ENCODE measurements around the gene SH3BP2. TPM values are rescaled to one million over a fixed set of nuclear protein-coding genes. Genes with fewer than 3 reads are reported as not detected.

Gene SH3BP2
- total RNA-seq, 5 donors from 2014 or later (not counting 1 experiment from before 2014, with no cell fraction given), result 44.0 to 68.2 (median 49.7) TPM

GRCh38 chr4:2794486-2795299 is 1.8 kb downstream of the SH3BP2 start:
- Mint-ChIP-seq H3K4me1 (peaks cover 48 to 63% (median 50%) of the 10 kb centered on the region in 3 donors), H3K27me3 (no peaks in the 10 kb centered on the region), H3K36me3 (no peaks in the 10 kb centered on the region), H3K9me3 (no peaks in the 10 kb centered on the region), H3K4me3 (peak overlapping the region; percentile 78 to 84 (median 81)), H3K27ac (no peak overlapping the region)
- DNase-seq (peak in 3 of 35 experiments; percentile 3 to 13 (median 4)), ATAC-seq (replicated peaks in 1 of 4) (no peak)
- CTCF ChIA-PET, result no interaction called here
- Histone ChIP-seq H3K27ac (ENCODE audit: low read length) (no peak overlapping the region), H3K27me3 (replicated peaks in 1 of 2; ENCODE audit: control insufficient read depth in 2 of 2, extremely low read depth in 1 of 2, insufficient read depth in 2 of 2, low read length in 1 of 2) (peaks cover 0 to 2% of the 10 kb centered on the region in 2 experiments), H3K4me1 (ENCODE audit: control insufficient read depth in 1 of 2, extremely low read depth in 1 of 2, insufficient read depth in 2 of 2, low read length in 2 of 2) (peaks cover 29 to 69% of the 10 kb centered on the region in 2 experiments), H3K36me3 (ENCODE audit: control insufficient read depth in 2 of 2, extremely low read depth in 1 of 2, insufficient read depth in 1 of 2, low read length in 1 of 2) (no peaks in the 10 kb centered on the region), H3K4me3 (ENCODE audit: control insufficient read depth in 1 of 2, extremely low read depth in 1 of 2, low read length in 1 of 2) (no peak overlapping the region), H3K9me3 (no peaks in the 10 kb centered on the region)
- POLR2A ChIA-PET, result no interaction called here
- 61% methylated on average over 7 of the region's 11 CpGs for WGBS (ENCODE audit: insufficient coverage)

GRCh38 chr4:2795300-2795892 is 2.5 kb downstream of the SH3BP2 start:
- Mint-ChIP-seq H3K36me3 (no peaks in the 10 kb centered on the region), H3K27ac (no peak overlapping the region), H3K4me3 (peak overlapping the region in 1 of 3 donors; percentile 81), H3K4me1 (peaks cover 53 to 66% (median 54%) of the 10 kb centered on the region in 3 donors), H3K9me3 (no peaks in the 10 kb centered on the region), H3K27me3 (no peaks in the 10 kb centered on the region)
- CTCF ChIA-PET, result no interaction called here
- H3K4me1 ChIP-seq (ENCODE audit: control insufficient read depth in 1 of 2, extremely low read depth in 1 of 2, insufficient read depth in 2 of 2, low read length in 2 of 2), result peaks cover 34 to 70% of the 10 kb centered on the region in 2 experiments
- H3K27me3 ChIP-seq (replicated peaks in 1 of 2; ENCODE audit: control insufficient read depth in 2 of 2, extremely low read depth in 1 of 2, insufficient read depth in 2 of 2, low read length in 1 of 2), result peaks cover 0 to 2% of the 10 kb centered on the region in 2 experiments
- 96% methylated on average over 9 of the region's 17 CpGs for WGBS (ENCODE audit: insufficient coverage)
- POLR2A ChIA-PET, result no interaction called here
- no peaks in the 10 kb centered on the region for H3K36me3 ChIP-seq (ENCODE audit: control insufficient read depth in 2 of 2, extremely low read depth in 1 of 2, insufficient read depth in 1 of 2, low read length in 1 of 2)
- H3K4me3 ChIP-seq (ENCODE audit: control insufficient read depth in 1 of 2, extremely low read depth in 1 of 2, low read length in 1 of 2), result no peak overlapping the region
- H3K27ac ChIP-seq (ENCODE audit: low read length), result no peak overlapping the region
- ATAC-seq (replicated peaks in 1 of 4) (no peak), DNase-seq (peak in 1 of 35 experiments; percentile 3)
- no peaks in the 10 kb centered on the region for H3K9me3 ChIP-seq

GRCh38 chr4:2795893-2796848 is 3.3 kb downstream of the SH3BP2 start:
- H3K27me3 Mint-ChIP-seq, result no peaks in the 10 kb centered on the region
- no peak overlapping the region for H3K4me3 ChIP-seq (ENCODE audit: control insufficient read depth in 1 of 2, extremely low read depth in 1 of 2, low read length in 1 of 2)
- CTCF ChIA-PET, result no interaction called here
- POLR2A ChIA-PET, result no interaction called here
- DNase-seq, result peak in 1 of 35 experiments; percentile 11
- H3K4me3 Mint-ChIP-seq, result peak overlapping the region in 1 of 3 donors; percentile 3
- H3K4me1 Mint-ChIP-seq, result peaks cover 50 to 66% (median 54%) of the 10 kb centered on the region in 3 donors
- no peaks in the 10 kb centered on the region for H3K9me3 Mint-ChIP-seq
- H3K36me3 ChIP-seq (ENCODE audit: control insufficient read depth in 2 of 2, extremely low read depth in 1 of 2, insufficient read depth in 1 of 2, low read length in 1 of 2), result no peaks in the 10 kb centered on the region
- no peaks in the 10 kb centered on the region for H3K36me3 Mint-ChIP-seq
- peaks cover 38 to 78% of the 10 kb centered on the region in 2 experiments for H3K4me1 ChIP-seq (ENCODE audit: control insufficient read depth in 1 of 2, extremely low read depth in 1 of 2, insufficient read depth in 2 of 2, low read length in 2 of 2)
- 93% methylated on average over 24 of the region's 27 CpGs for WGBS (ENCODE audit: insufficient coverage)
- peak overlapping the region in 1 of 2 donors; percentile 27 for H3K27ac Mint-ChIP-seq
- no peak overlapping the region for H3K27ac ChIP-seq (ENCODE audit: low read length)
- H3K9me3 ChIP-seq, result no peaks in the 10 kb centered on the region
- peaks cover 0 to 2% of the 10 kb centered on the region in 2 experiments for H3K27me3 ChIP-seq (replicated peaks in 1 of 2; ENCODE audit: control insufficient read depth in 2 of 2, extremely low read depth in 1 of 2, insufficient read depth in 2 of 2, low read length in 1 of 2)
- ATAC-seq (replicated peaks in 1 of 4), result no peak

GRCh38 chr4:2796849-2797544 is 4.1 kb downstream of the SH3BP2 start:
- ATAC-seq (replicated peaks in 1 of 4) (no peak), DNase-seq (no peak)
- CTCF ChIA-PET, result no interaction called here
- no peaks in the 10 kb centered on the region for H3K36me3 Mint-ChIP-seq
- 94% methylated on average over 10 of the region's 13 CpGs for WGBS (ENCODE audit: insufficient coverage)
- peak overlapping the region; percentile 70 for H3K27ac ChIP-seq (ENCODE audit: low read length)
- H3K4me1 ChIP-seq (ENCODE audit: control insufficient read depth in 1 of 2, extremely low read depth in 1 of 2, insufficient read depth in 2 of 2, low read length in 2 of 2), result peaks cover 38 to 82% of the 10 kb centered on the region in 2 experiments
- peaks cover 55 to 67% (median 62%) of the 10 kb centered on the region in 3 donors for H3K4me1 Mint-ChIP-seq
- no peak overlapping the region for H3K4me3 ChIP-seq (ENCODE audit: control insufficient read depth in 1 of 2, extremely low read depth in 1 of 2, low read length in 1 of 2)
- POLR2A ChIA-PET, result no interaction called here
- H3K27ac Mint-ChIP-seq, result peak overlapping the region in 1 of 2 donors; percentile 92
- no peaks in the 10 kb centered on the region for H3K27me3 Mint-ChIP-seq
- no peak overlapping the region for H3K4me3 Mint-ChIP-seq
- H3K27me3 ChIP-seq (replicated peaks in 1 of 2; ENCODE audit: control insufficient read depth in 2 of 2, extremely low read depth in 1 of 2, insufficient read depth in 2 of 2, low read length in 1 of 2), result peaks cover 0 to 2% of the 10 kb centered on the region in 2 experiments
- H3K9me3 Mint-ChIP-seq, result no peaks in the 10 kb centered on the region
- no peaks in the 10 kb centered on the region for H3K9me3 ChIP-seq
- no peaks in the 10 kb centered on the region for H3K36me3 ChIP-seq (ENCODE audit: control insufficient read depth in 2 of 2, extremely low read depth in 1 of 2, insufficient read depth in 1 of 2, low read length in 1 of 2)

GRCh38 chr4:2797545-2798305 is 4.8 kb downstream of the SH3BP2 start:
- Histone ChIP-seq H3K27ac (ENCODE audit: low read length) (peak overlapping the region; percentile 70), H3K27me3 (replicated peaks in 1 of 2; ENCODE audit: control insufficient read depth in 2 of 2, extremely low read depth in 1 of 2, insufficient read depth in 2 of 2, low read length in 1 of 2) (peaks cover 0 to 2% of the 10 kb centered on the region in 2 experiments), H3K4me3 (ENCODE audit: control insufficient read depth in 1 of 2, extremely low read depth in 1 of 2, low read length in 1 of 2) (peak overlapping the region in 1 of 2 donors; percentile 33), H3K4me1 (ENCODE audit: control insufficient read depth in 1 of 2, extremely low read depth in 1 of 2, insufficient read depth in 2 of 2, low read length in 2 of 2) (peaks cover 38 to 76% of the 10 kb centered on the region in 2 experiments), H3K9me3 (no peaks in the 10 kb centered on the region), H3K36me3 (ENCODE audit: control insufficient read depth in 2 of 2, extremely low read depth in 1 of 2, insufficient read depth in 1 of 2, low read length in 1 of 2) (no peaks in the 10 kb centered on the region)
- POLR2A ChIA-PET, result no interaction called here
- DNase-seq (peak in 25 of 35 experiments; percentile 13 to 75 (median 40)), ATAC-seq (replicated peaks in 1 of 4) (peak; percentile 31 to 79 (median 50))
- no peaks in the 10 kb centered on the region for H3K27me3 Mint-ChIP-seq
- CTCF ChIA-PET, result interaction anchor here in 1 of 2 donors (0.6 kb wide), 1 partner anchor 45 kb away, joined by 16 read pairs; no protein-coding TSS in a partner anchor
- no peaks in the 10 kb centered on the region for H3K36me3 Mint-ChIP-seq
- H3K27ac Mint-ChIP-seq, result peak overlapping the region; percentile 90 to 92
- H3K4me3 Mint-ChIP-seq, result peak overlapping the region; percentile 41 to 80 (median 66)
- no peaks in the 10 kb centered on the region for H3K9me3 Mint-ChIP-seq
- 57% methylated on average over 12 of the region's 23 CpGs for WGBS (ENCODE audit: insufficient coverage)
- H3K4me1 Mint-ChIP-seq, result peaks cover 55 to 67% (median 62%) of the 10 kb centered on the region in 3 donors

All from T-cell (primary cell).